H9 (cell line): ENCODE results near the gene ADAMTS2. TPM values are rescaled to one million over a fixed set of nuclear protein-coding genes. Genes with fewer than 3 reads are reported as not detected.

Source experiments
- DNase-seq: peaks from one replicate; pipeline ENCODE4 v3.0.0-alpha.2; 2017
- H2AFZ ChIP-seq: one replicate; pipeline ENCODE4 v1.6.1; 2013; ENCODE audit warnings: mild to moderate bottlenecking, low read length, control low read depth, moderate library complexity
- H2AK5ac ChIP-seq: 2 replicates; pipeline ENCODE4 v1.6.1; 2013; ENCODE audit warnings: low read length, control low read depth, mixed read lengths; ENCODE audit not compliant: insufficient read length
- H2BK120ac ChIP-seq: one replicate; pipeline ENCODE4 v1.6.1; 2013; ENCODE audit warnings: low read depth, mild to moderate bottlenecking, low read length, control low read depth, inconsistent platforms; ENCODE audit not compliant: poor library complexity, severe bottlenecking
- H2BK12ac ChIP-seq: 2 replicates; pipeline ENCODE4 v1.6.1; 2013; ENCODE audit warnings: low read length, control low read depth, mixed read lengths, low read depth; ENCODE audit not compliant: insufficient read length
- H2BK15ac ChIP-seq: 2 replicates; pipeline ENCODE4 v1.6.1; 2013; ENCODE audit warnings: low read depth, low read length, control low read depth
- H2BK20ac ChIP-seq: one replicate; pipeline ENCODE4 v1.6.1; 2013; ENCODE audit warnings: low read depth, mild to moderate bottlenecking, low read length, control low read depth, inconsistent platforms; ENCODE audit not compliant: poor library complexity, severe bottlenecking
- H2BK5ac ChIP-seq: 2 replicates; pipeline ENCODE4 v1.6.1; 2013; ENCODE audit warnings: low read length, control low read depth, mixed read lengths; ENCODE audit not compliant: insufficient read length
- H3K14ac ChIP-seq: 2 replicates; pipeline ENCODE4 v1.6.1; 2013; ENCODE audit warnings: low read length, control low read depth; ENCODE audit not compliant: insufficient read depth
- H3K18ac ChIP-seq: 2 replicates; pipeline ENCODE4 v1.6.1; 2013; ENCODE audit warnings: low read depth, mild to moderate bottlenecking, mixed read lengths, low read length, control low read depth; ENCODE audit not compliant: insufficient read length
- H3K23ac ChIP-seq: 2 replicates; pipeline ENCODE4 v1.6.1; 2013; ENCODE audit warnings: low read length, control low read depth, mixed read lengths, low read depth; ENCODE audit not compliant: insufficient read length
- H3K23me2 ChIP-seq: 2 replicates; pipeline ENCODE4 v1.6.1; 2013; ENCODE audit warnings: low read depth, mild to moderate bottlenecking, mixed read lengths, low read length, control low read depth; ENCODE audit not compliant: insufficient read length, poor library complexity, severe bottlenecking
- H3K27ac ChIP-seq: 2 replicates; pipeline ENCODE4 v1.5.1; 2013; ENCODE audit warnings: low read length, control low read depth, mixed read lengths, low read depth; ENCODE audit not compliant: insufficient read length
- H3K27me3 ChIP-seq: 2 replicates; pipeline ENCODE4 v1.6.1; 2013; ENCODE audit warnings: low read length, control low read depth, inconsistent platforms; ENCODE audit not compliant: insufficient read depth
- H3K4ac ChIP-seq: 2 replicates; pipeline ENCODE4 v1.6.1; 2013; ENCODE audit warnings: low read depth, mild to moderate bottlenecking, control low read depth, inconsistent platforms, low read length, moderate library complexity
- H3K4me1 ChIP-seq: 2 replicates; pipeline ENCODE4 v1.6.1; 2013; ENCODE audit warnings: low read length, control low read depth, inconsistent platforms; ENCODE audit not compliant: insufficient read depth
- H3K4me2 ChIP-seq: 2 replicates; pipeline ENCODE4 v1.6.1; 2013; ENCODE audit warnings: low read length, control low read depth, mixed read lengths; ENCODE audit not compliant: insufficient read length, insufficient read depth
- H3K56ac ChIP-seq: 2 replicates; pipeline ENCODE4 v1.6.1; 2013; ENCODE audit warnings: low read depth, mild to moderate bottlenecking, mixed read lengths, low read length, control low read depth; ENCODE audit not compliant: insufficient read length
- H3K79me1 ChIP-seq: 2 replicates; pipeline ENCODE4 v1.6.1; 2013; ENCODE audit warnings: low read depth, mild to moderate bottlenecking, moderate library complexity, low read length, control low read depth, inconsistent platforms; ENCODE audit not compliant: insufficient read depth, poor library complexity, severe bottlenecking
- H3K79me2 ChIP-seq: 2 replicates; pipeline ENCODE4 v1.6.1; 2013; ENCODE audit warnings: low read length, control low read depth, inconsistent platforms; ENCODE audit not compliant: insufficient read depth
- H3K9ac ChIP-seq: 2 replicates; pipeline ENCODE4 v1.6.1; 2013; ENCODE audit warnings: low read length, control low read depth, mixed read lengths; ENCODE audit not compliant: insufficient read length; ENCODE audit errors: extremely low read depth
- H3K9me3 ChIP-seq: one replicate; pipeline ENCODE4 v1.6.1; 2013; ENCODE audit warnings: low read depth, low read length, inconsistent platforms; ENCODE audit not compliant: control insufficient read depth
- H3T11ph ChIP-seq: one replicate; pipeline ENCODE4 v1.6.1; 2013; ENCODE audit warnings: mild to moderate bottlenecking, low read length, control low read depth, inconsistent platforms
- H4K20me1 ChIP-seq: one replicate; pipeline ENCODE4 v1.6.1; 2013; ENCODE audit not compliant: control insufficient read depth, insufficient read length, insufficient read depth
- H4K5ac ChIP-seq: 2 replicates; pipeline ENCODE4 v1.6.1; 2013; ENCODE audit warnings: low read depth, mild to moderate bottlenecking, mixed read lengths, low read length, control low read depth; ENCODE audit not compliant: insufficient read length
- H4K8ac ChIP-seq: replicated peaks from 2 replicates; pipeline ENCODE4 v1.6.1; 2013; ENCODE audit warnings: low read length, control low read depth, mixed read lengths, low read depth; ENCODE audit not compliant: insufficient read length
- H4K91ac ChIP-seq: 2 replicates; pipeline ENCODE4 v1.6.1; 2013; ENCODE audit warnings: low read depth, mild to moderate bottlenecking, moderate library complexity, mixed read lengths, low read length, control low read depth; ENCODE audit not compliant: insufficient read length
- H3K27ac Mint-ChIP-seq, 3 experiments: 2 replicates in 2 of 3; 3 replicates in 1 of 3; pipeline ENCODE4 v1.8.0; 2020 to 2021; ENCODE audit warnings: mixed read lengths in 3 of 3, mild to moderate bottlenecking in 1 of 3, moderate library complexity in 1 of 3
- H3K27me3 Mint-ChIP-seq: 2 replicates; pipeline ENCODE4 v1.8.0; 2021; ENCODE audit warnings: low read depth, mild to moderate bottlenecking, moderate library complexity, mixed read lengths
- H3K36me3 Mint-ChIP-seq, 3 experiments: 2 replicates in 2 of 3; 3 replicates in 1 of 3; pipeline ENCODE4 v1.8.0; 2020 to 2021; ENCODE audit warnings: low read depth in 3 of 3, mixed read lengths in 3 of 3; ENCODE audit not compliant: insufficient read depth in 1 of 3
- H3K4me1 Mint-ChIP-seq, 2 experiments: 2 replicates each; pipeline ENCODE4 v1.8.0; 2020; ENCODE audit warnings: mixed read lengths in 2 of 2
- H3K4me3 Mint-ChIP-seq, 2 experiments: 2 replicates in 1 of 2; 3 replicates in 1 of 2; pipeline ENCODE4 v1.8.0; 2020 to 2021; ENCODE audit warnings: mild to moderate bottlenecking in 2 of 2, mixed read lengths in 2 of 2, moderate library complexity in 1 of 2
- H3K9me3 Mint-ChIP-seq, 2 experiments: 2 replicates in 1 of 2; 3 replicates in 1 of 2; pipeline ENCODE4 v1.8.0; 2020; ENCODE audit warnings: mild to moderate bottlenecking in 2 of 2, mixed read lengths in 2 of 2, moderate library complexity in 1 of 2
- CTCF ChIP-seq: fragments of 200-600 bp; sonication (generic); conservative IDR thresholded peaks from 3 replicates; pipeline ENCODE4 v1.8.0; 2021; ENCODE audit warnings: antibody characterized with exemption, mild to moderate bottlenecking
- WGBS: extraction: QIAGEN DNeasy Blood & Tissue Kit; methylation state at CpG from one replicate; pipeline ENCODE4 v1.1.7; 2013; ENCODE audit warnings: missing lambda C conversion rate, low lambda C conversion rate, mixed read lengths; ENCODE audit not compliant: insufficient read length; ENCODE audit errors: extremely low coverage; 5-methylcytosine and 5-hydroxymethylcytosine counted together
- total RNA-seq: library from RNA; stranded (reverse); gene quantifications from 2 replicates; pipeline ENCODE4 v1.2.1, GENCODE V29; 2021

Gene ADAMTS2
- total RNA-seq, 1 experiment from 2014 or later, result 5.4 TPM

DNA sequence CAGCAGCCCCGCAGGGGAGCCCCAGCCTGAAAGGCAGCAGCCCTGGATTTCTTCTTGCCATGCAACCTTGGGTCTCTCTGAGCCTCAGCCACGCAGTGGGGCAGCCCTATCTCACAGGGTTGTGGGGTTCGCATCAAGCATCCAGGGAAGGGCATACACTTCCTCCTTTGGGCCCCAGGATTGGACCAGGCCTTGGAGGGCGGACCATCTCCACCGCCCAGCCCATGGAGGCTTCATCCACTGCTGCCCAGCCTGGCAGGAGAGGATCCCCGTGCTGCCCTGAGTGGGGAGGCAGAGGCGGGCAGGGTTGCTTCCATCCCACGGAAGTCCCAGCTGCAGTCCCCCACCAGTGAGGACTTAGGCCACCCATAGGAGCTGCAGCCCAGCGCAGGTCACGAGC lies 5.3 kb downstream of the ADAMTS2 start:
- Histone ChIP-seq H2BK5ac (no peak overlapping the region), H2AFZ (no peak overlapping the region), H4K91ac (no peak overlapping the region), H2BK120ac (no peak overlapping the region), H2AK5ac (no peak overlapping the region), H3K4ac (no peak overlapping the region), H3K56ac (no peak overlapping the region), H3K14ac (no peak overlapping the region), H2BK20ac (no peak overlapping the region), H2BK15ac (no peak overlapping the region), H3K23me2 (peaks cover 18% of the 10 kb centered on the region), H3K79me2 (no peaks in the 10 kb centered on the region), H3K4me1 (peaks cover 3% of the 10 kb centered on the region; the same call in 1 of the 2 replicates), H3K23ac (no peak overlapping the region), H3K9me3 (no peaks in the 10 kb centered on the region), H3K4me2 (no peak overlapping the region), H3K79me1 (no peaks in the 10 kb centered on the region), H4K5ac (no peak overlapping the region), H3K18ac (no peak overlapping the region), H3K27me3 (peaks cover 12% of the 10 kb centered on the region; the same call in 1 of the 2 replicates), H4K20me1 (peaks cover 4% of the 10 kb centered on the region), H3T11ph (no peak overlapping the region), H3K27ac (no peak overlapping the region), H4K8ac (no peak overlapping the region), H3K9ac (no peak overlapping the region), H2BK12ac (no peak overlapping the region)
- Mint-ChIP-seq H3K4me3 (no peak overlapping the region), H3K36me3 (peaks cover 0 to 2% (median 0%) of the 10 kb centered on the region in 3 experiments; a peak in 2 of 7 replicates), H3K27me3 (peaks cover 43% of the 10 kb centered on the region), H3K9me3 (no peaks in the 10 kb centered on the region), H3K27ac (no peak overlapping the region), H3K4me1 (peaks cover 14 to 20% of the 10 kb centered on the region in 2 experiments)
- no peak for DNase-seq
- no CpG with 5 or more reads among the region's 10 CpGs for WGBS
- no peak for TF ChIP-seq CTCF
